Stimulated activated CD4-positive, alpha-beta T cell treated with anti-CD3 and anti-CD28 coated beads, Interleukin-4, amount 100 ng/mL, for 1 hour (primary cell): ENCODE measurements around the gene EPHB6.

Source experiments
- DNase-seq: peaks from one replicate; pipeline ENCODE4 v3.0.0-alpha.2; 2020

The EPHB6 gene

GRCh38 chr7:142881586-142882337 is 26.9 kb downstream of the EPHB6 start:
- no peak for DNase-seq

DNA sequence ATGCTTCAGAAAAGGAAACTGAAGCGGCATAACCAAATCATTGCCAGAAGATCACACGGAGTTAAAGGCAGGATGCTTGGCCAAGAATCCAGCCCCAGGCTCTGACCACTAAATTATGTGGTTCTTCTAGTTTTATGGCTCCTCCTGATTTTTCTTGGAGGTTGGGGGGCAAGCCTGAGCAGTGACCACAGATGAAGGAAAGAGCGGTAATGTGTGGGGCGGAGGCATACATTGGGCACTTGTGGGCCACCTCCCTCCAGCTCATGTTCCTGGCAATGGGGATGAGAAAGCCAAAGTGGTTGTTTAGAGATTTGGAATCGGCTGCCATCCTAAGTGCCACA is 27.4 kb downstream of the EPHB6 start:
- DNase-seq, result no peak

DNA sequence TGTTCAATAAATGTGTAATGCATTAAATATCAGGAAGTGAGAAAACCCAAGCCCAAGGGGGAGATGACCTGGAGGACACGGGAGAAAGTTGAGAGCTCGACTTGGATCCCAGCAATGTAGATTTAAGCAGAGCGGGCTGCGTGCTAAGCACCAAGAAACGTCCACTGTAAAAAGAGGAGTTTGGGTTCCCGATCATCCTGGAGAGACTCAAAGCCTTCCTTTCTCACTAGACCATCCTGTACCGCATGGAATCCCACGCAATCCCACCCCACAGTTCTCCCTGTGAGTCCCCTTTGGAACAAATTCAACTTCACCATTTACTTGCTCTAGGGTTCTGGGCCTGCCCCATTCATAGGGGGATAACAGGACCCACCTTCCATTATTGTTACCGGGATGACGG is 28.3 kb downstream of the EPHB6 start:
- DNase-seq, result no peak

- no peak for DNase-seq
These were observed 28.9 kb downstream of the EPHB6 start for GRCh38 chr7:142883571-142884285.

DNA sequence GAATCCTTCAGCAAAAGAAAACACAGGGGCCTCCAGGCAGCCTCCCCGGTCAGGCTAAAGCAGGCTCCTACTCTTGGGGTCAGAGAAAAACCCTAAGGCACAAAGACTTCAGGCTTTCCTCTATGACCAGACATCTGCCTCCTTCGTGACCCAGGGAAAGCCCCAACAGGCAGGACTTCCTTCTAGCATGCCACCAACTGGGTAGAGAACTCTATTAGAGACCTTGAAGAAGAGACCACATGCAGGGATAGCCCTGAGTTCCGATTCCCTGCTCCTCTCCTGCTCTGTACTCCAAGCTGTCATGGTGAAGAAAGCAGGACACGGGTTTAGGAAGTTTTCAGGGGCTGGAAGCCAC is 29.4 kb downstream of the EPHB6 start:
- DNase-seq, result no peak

- DNase-seq, result no peak
These were observed 30.7 kb downstream of the EPHB6 start, which contains the start of gene TRPV6 for GRCh38 chr7:142885311-142886230. TRPV6 (minus strand) TSS chr7:142885745.

- DNase-seq, result no peak
These were observed 32.0 kb downstream of the EPHB6 start for GRCh38 chr7:142886866-142887265.

DNA sequence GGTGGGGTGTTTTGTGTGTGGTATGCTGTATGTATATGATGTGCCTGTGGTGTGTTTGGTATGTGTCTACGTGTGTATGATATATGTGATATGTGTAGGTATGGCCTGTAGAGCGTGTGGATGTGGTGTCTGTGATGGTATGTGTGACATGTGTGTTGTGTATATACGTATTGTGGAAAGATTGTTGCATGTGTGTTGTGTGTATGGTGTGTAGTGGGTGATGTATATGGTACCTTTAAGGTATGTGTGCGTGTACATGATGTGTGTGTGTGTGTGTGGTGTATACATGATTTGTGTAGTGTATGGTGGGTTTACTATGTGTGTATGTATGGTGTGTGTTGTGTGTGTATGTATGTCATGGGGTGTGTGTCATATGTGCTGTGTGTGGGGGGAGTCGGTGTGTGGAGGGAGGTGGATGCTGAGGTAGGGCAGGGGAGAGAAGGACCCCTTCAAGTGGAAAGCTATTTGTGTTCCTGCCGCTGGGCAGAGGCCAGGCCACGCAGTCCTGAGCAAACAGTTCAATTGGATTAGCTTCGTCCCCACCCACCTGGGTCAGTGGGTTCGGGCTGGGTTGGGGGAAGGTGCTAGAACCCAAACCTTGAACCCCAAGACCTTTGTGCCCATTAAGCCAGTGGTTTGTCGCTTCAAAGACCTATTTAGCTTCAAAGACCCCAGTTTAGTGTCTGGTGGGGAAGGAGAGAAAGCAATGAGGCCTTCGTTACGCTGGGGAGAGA is 32.6 kb downstream of the EPHB6 start:
- no peak for DNase-seq

GRCh38 chr7:142889816-142890215 is 34.9 kb downstream of the EPHB6 start:
- no peak for DNase-seq

GRCh38 chr7:142890874-142891485 is 36.1 kb downstream of the EPHB6 start:
- no peak for DNase-seq

GRCh38 chr7:142891490-142892082 is 36.7 kb downstream of the EPHB6 start:
- DNase-seq, result no peak

GRCh38 chr7:142892951-142893350 is 38.1 kb downstream of the EPHB6 start:
- no peak for DNase-seq

- DNase-seq, result no peak
These were observed 39.5 kb downstream of the EPHB6 start for GRCh38 chr7:142894112-142894984.

DNA sequence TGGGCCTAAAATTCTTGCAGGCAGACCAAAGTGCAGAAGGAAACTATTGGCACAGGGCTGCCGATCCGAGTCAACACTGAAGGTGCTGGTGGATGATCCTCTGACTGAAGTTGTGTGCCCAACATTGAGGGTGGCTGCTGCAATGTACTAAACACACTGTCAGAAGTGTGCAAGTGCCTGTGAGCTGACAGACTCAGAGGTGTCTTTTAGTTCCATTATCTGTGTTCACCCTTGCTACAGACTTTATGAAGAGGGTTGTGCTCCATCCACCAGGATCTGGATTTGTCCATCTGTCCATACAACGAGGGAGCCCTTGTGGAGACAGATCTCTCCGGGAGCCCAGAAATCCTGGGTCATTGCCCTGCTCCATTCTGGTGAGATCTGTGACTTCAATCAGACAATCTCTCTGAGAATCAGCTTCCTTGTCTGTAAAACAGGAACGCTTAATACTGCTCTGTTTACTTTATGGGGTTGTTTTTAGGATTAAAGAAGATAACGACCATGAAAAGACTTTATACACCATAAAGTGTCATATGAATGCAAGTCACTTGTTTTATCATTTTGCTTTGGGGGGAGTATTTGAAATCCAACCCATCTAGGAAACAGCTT is 40.2 kb downstream of the EPHB6 start:
- no peak for DNase-seq

- DNase-seq, result no peak
These were observed 41.3 kb downstream of the EPHB6 start for GRCh38 chr7:142896151-142896550.

DNA sequence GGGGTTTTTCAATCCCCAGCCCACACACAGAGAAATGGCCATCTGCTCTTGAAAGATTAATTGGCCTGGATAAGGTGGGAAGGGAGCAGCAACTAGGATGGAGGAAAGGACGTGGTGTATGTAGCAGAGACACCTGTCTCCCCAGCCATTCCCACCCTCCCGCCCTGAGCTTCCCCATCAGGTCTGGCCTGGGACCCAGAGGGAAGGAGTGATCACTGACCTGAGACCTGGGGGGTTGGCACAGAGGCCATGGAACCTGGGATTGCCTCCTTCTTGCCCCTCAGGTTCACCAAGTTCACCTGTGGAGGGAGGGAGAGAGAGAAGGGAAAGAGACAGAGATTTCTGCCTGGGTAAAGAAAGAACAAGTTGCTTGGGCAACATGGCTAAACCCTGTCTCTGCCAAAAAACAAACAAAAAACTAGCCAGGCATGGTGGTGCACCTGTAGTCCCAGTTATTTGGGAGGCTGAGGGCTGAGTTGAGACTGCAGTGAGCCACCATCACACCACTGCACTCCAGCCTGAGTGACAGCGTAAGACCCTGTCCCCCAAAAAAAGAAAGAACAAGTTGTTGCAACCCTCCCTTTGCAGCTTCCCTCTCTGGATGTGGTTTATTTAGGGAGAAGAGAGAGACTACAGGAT is 42.0 kb downstream of the EPHB6 start:
- no peak for DNase-seq

GRCh38 chr7:142897691-142898090 is 42.8 kb downstream of the EPHB6 start:
- DNase-seq, result no peak

- no peak for DNase-seq
These were observed 43.7 kb downstream of the EPHB6 start for GRCh38 chr7:142898377-142899170.

GRCh38 chr7:142899661-142900060 is 44.8 kb downstream of the EPHB6 start:
- no peak for DNase-seq
